SK-N-SH (cell line): ENCODE data around the gene SPRN. TPM values are rescaled to one million over a fixed set of nuclear protein-coding genes. Genes with fewer than 3 reads are reported as not detected.

Experiments
- CTCF ChIA-PET: fragments of 300-600, 350-600 bp; formaldehyde crosslinking; extraction: SDS; loops from one replicate; lab custom pipeline; 2021; lab: Yijun Ruan, JAX
- POLR2A ChIA-PET: fragments of 350-600 bp; sonication (Branson Sonifier 250); formaldehyde crosslinking; extraction: SDS; loops from one replicate; lab custom pipeline; 2020; ENCODE audit warnings: antibody characterized with exemption, inconsistent platforms; lab: Yijun Ruan, JAX
- DNase-seq: peaks from one replicate; pipeline ENCODE4 v3.0.0; 2012
- H2AFZ ChIP-seq: fragments of 200-600 bp; sonication (generic); 2 replicates; pipeline ENCODE4 v1.8.1; 2016; ENCODE audit warnings: antibody characterized with exemption, mild to moderate bottlenecking, low read depth
- H3F3A ChIP-seq: fragments of 200-600 bp; sonication (generic); replicated peaks from 2 replicates; pipeline ENCODE3; 2016; ENCODE audit warnings: antibody characterized with exemption, mild to moderate bottlenecking; ENCODE audit not compliant: insufficient read depth
- H3K27ac ChIP-seq, 2 experiments: fragments of 200-500 bp in 1 of 2; fragments of 200-600 bp in 1 of 2; sonication (Bioruptor generic) in 1 of 2; sonication (generic), shearing (Covaris generic) in 1 of 2; 2 replicates each; pipeline versions ENCODE4 v1.5.1 to v1.6.1; 2014 to 2016; ENCODE audit warnings: low read depth in 2 of 2, inconsistent platforms in 1 of 2, low read length in 1 of 2, mild to moderate bottlenecking in 1 of 2, mixed read lengths in 1 of 2
- H3K27me3 ChIP-seq: fragments of 200-600 bp; sonication (generic), shearing (Covaris generic); 2 replicates; pipeline ENCODE4 v1.6.1; 2016; ENCODE audit warnings: mixed run types; ENCODE audit not compliant: insufficient read depth
- H3K36me3 ChIP-seq, 2 experiments: fragments of 200-500 bp in 1 of 2; fragments of 200-600 bp in 1 of 2; sonication (Bioruptor generic) in 1 of 2; sonication (generic) in 1 of 2; replicated peaks in 1 of 2; 2 replicates each; pipeline versions ENCODE3 to v1.5.1; 2014 to 2016; ENCODE audit warnings: low read length in 1 of 2, mild to moderate bottlenecking in 1 of 2; ENCODE audit not compliant: insufficient read depth in 2 of 2, control insufficient read depth in 1 of 2
- H3K4me1 ChIP-seq, 2 experiments: fragments of 200-500 bp in 1 of 2; fragments of 200-600 bp in 1 of 2; sonication (Bioruptor generic) in 1 of 2; sonication (generic), shearing (Covaris generic) in 1 of 2; 2 replicates each; pipeline versions ENCODE4 v1.5.1 to v1.6.1; 2014 to 2016; ENCODE audit warnings: low read depth in 1 of 2, low read length in 1 of 2, mixed run types in 1 of 2; ENCODE audit not compliant: insufficient read depth in 2 of 2, control insufficient read depth in 1 of 2
- H3K4me2 ChIP-seq: fragments of 200-600 bp; sonication (generic), shearing (Covaris generic); 2 replicates; pipeline ENCODE4 v1.6.1; 2017; ENCODE audit warnings: mixed run types
- H3K4me3 ChIP-seq, 2 experiments: fragments of 200-500 bp in 1 of 2; fragments of 200-600 bp in 1 of 2; sonication (Bioruptor generic) in 1 of 2; sonication (generic), shearing (Covaris generic) in 1 of 2; 2 replicates each; pipeline versions ENCODE4 v1.5.1 to v1.8.1; 2014 to 2016; ENCODE audit warnings: low read depth in 2 of 2, inconsistent platforms in 1 of 2, low read length in 1 of 2, mild to moderate bottlenecking in 1 of 2, mixed read lengths in 1 of 2, moderate library complexity in 1 of 2
- H3K79me2 ChIP-seq: fragments of 200-600 bp; sonication (generic); 2 replicates; pipeline ENCODE4 v1.8.1; 2017; ENCODE audit warnings: mild to moderate bottlenecking; ENCODE audit not compliant: insufficient read depth
- H3K9ac ChIP-seq: fragments of 200-600 bp; sonication (generic); 2 replicates; pipeline ENCODE4 v1.6.1; 2017; ENCODE audit warnings: mixed run types
- H3K9me2 ChIP-seq: fragments of 200-600 bp; sonication (generic); 2 replicates; pipeline ENCODE4 v1.6.1; 2017; ENCODE audit warnings: mixed run types
- H3K9me3 ChIP-seq: fragments of 200-600 bp; sonication (generic); 2 replicates; pipeline ENCODE4 v1.6.1; 2017; ENCODE audit warnings: mixed run types, mild to moderate bottlenecking, moderate library complexity
- H4K20me1 ChIP-seq: fragments of 200-600 bp; sonication (generic); 2 replicates; pipeline ENCODE4 v1.6.1; 2017; ENCODE audit warnings: mild to moderate bottlenecking, mixed run types; ENCODE audit not compliant: insufficient read depth
- CTCF ChIP-seq: fragments of 200-600 bp; sonication (generic); IDR thresholded peaks from 2 replicates; pipeline ENCODE4 v1.6.1; 2017; ENCODE audit warnings: antibody characterized with exemption, mild to moderate bottlenecking, moderate library complexity
- EZH2phosphoT487 ChIP-seq: fragments of 200-600 bp; sonication (generic); IDR thresholded peaks from 2 replicates; pipeline ENCODE4 v1.6.1; 2017; ENCODE audit warnings: low read depth, mixed run types, mild to moderate bottlenecking, antibody characterized with exemption, moderate library complexity, borderline replicate concordance
- GABPA ChIP-seq: IDR thresholded peaks from 2 replicates; pipeline ENCODE4 v1.4.0; 2012; ENCODE audit warnings: low read depth, mild to moderate bottlenecking
- IRF3 ChIP-seq: fragments of 150-350 bp; IDR thresholded peaks from 2 replicates; pipeline ENCODE4 v1.6.1; 2016; ENCODE audit warnings: mild to moderate bottlenecking, low read depth, low read length
- JUND ChIP-seq: IDR thresholded peaks from 2 replicates; pipeline ENCODE4 v1.4.0; 2012
- NRF1 ChIP-seq: IDR thresholded peaks from 2 replicates; pipeline ENCODE4 v1.6.1; 2012; ENCODE audit warnings: low read depth, mild to moderate bottlenecking, low read length
- PBX3 ChIP-seq: IDR thresholded peaks from 2 replicates; pipeline ENCODE4; 2012
- POLR2AphosphoS5 ChIP-seq: IDR thresholded peaks from 2 replicates; pipeline ENCODE4 v1.6.1; 2012; ENCODE audit warnings: low read depth, low read length
- RCOR1 ChIP-seq: fragments of 150-350 bp; IDR thresholded peaks from 2 replicates; pipeline ENCODE4 v1.6.1; 2017; ENCODE audit warnings: antibody characterized with exemption, low read length
- RXRA ChIP-seq: IDR thresholded peaks from 2 replicates; pipeline ENCODE4 v1.4.0; 2012; ENCODE audit warnings: low read depth, mild to moderate bottlenecking, borderline replicate concordance
- SMC3 ChIP-seq: IDR thresholded peaks from 2 replicates; pipeline ENCODE4 v1.6.1; 2012; ENCODE audit warnings: low read depth, low read length, improper control_type of control experiment
- USF2 ChIP-seq: fragments of 150-350 bp; IDR thresholded peaks from 2 replicates; pipeline ENCODE4 v1.6.1; 2017; ENCODE audit warnings: antibody characterized with exemption, low read length, low read depth, borderline replicate concordance
- YY1 ChIP-seq: IDR thresholded peaks from 2 replicates; pipeline ENCODE4 v1.4.0; 2012; ENCODE audit warnings: low read depth, mild to moderate bottlenecking
- WGBS: methylation state at CpG from one replicate; pipeline ENCODE4 v1.1.6; 2017; ENCODE audit warnings: low lambda C conversion rate; 5-methylcytosine and 5-hydroxymethylcytosine counted together
- polyA plus RNA-seq, 3 experiments: library from polyadenylated mRNA; depleted of rRNA; stranded (reverse); fragments of >200 nt; gene quantifications; 2 replicates each; pipeline ENCODE4 v1.2.3, GENCODE V29; 2012

SPRN gene
- polyA plus RNA-seq, 1 of the 3 experiments (the other 2 are of a cell fraction), result 1.2 TPM

GRCh38 chr10:133393401-133394063 lies 30.9 kb downstream of the SPRN start:
- Histone ChIP-seq H3K9me2 (no peaks in the 10 kb centered on the region), H3K27me3 (no peaks in the 10 kb centered on the region), H3K4me2 (peak overlapping the region; percentile 98), H2AFZ (peak overlapping the region; percentile 80), H3F3A (no peaks in the 10 kb centered on the region), H3K79me2 (peaks cover 44% of the 10 kb centered on the region), H3K4me1 (peaks cover 9 to 10% of the 10 kb centered on the region in 2 experiments; a peak in 2 of 4 replicates), H3K36me3 (peaks cover 5 to 16% of the 10 kb centered on the region in 2 experiments), H3K27ac (peak overlapping the region; percentile 23 to 77; a peak in 3 of 4 replicates), H4K20me1 (no peaks in the 10 kb centered on the region), H3K9me3 (no peaks in the 10 kb centered on the region), H3K9ac (no peak overlapping the region; the same call in 1 of the 2 replicates), H3K4me3 (peak overlapping the region; percentile 94 to 96; a peak in 3 of 4 replicates)
- ChIA-PET POLR2A (interaction anchor here (0.7 to 1.3 kb wide), 2 partner anchors 34 to 126 kb away, joined by 3 read pairs; no protein-coding TSS in a partner anchor), CTCF (interaction anchor here (2.7 kb wide), 1 partner anchor 64 kb away, joined by 12 read pairs; no protein-coding TSS in a partner anchor)
- whole genome bisulfite sequencing, result 48% methylated on average over 21 of the region's 27 CpGs
- peak; percentile 100 for DNase-seq
- TF ChIP-seq GABPA (no peak), USF2 (no peak), CTCF (no peak), YY1 (no peak), RCOR1 (no peak), POLR2AphosphoS5 (no peak), SMC3 (no peak), EZH2phosphoT487 (no peak), JUND (no peak), PBX3 (no peak), RXRA (no peak), IRF3 (no peak), NRF1 (no peak)
